H54 (cell line): ENCODE results near the gene SIGLEC10.
"Not testable (repeated sequence)": the region's sequence is repeated elsewhere in the genome, so short reads cannot be mapped to it uniquely, and the experiment has no call there.

ENCODE experiments used
- DNase-seq: peaks from one replicate; pipeline ENCODE4 v3.0.0; 2011; ENCODE audit warnings: low spot score, mixed read lengths; ENCODE audit not compliant: insufficient read length
- FAIRE-seq: peaks from 3 replicates; lab custom pipeline; 2011; peaks lifted over from hg19 to GRCh38; lab: Jason Lieb, UNC
- POLR2A ChIP-seq: IDR thresholded peaks from 2 replicates; pipeline ENCODE4 v1.6.1; 2011; ENCODE audit warnings: low read depth, mild to moderate bottlenecking, low read length

Gene SIGLEC10

DNA sequence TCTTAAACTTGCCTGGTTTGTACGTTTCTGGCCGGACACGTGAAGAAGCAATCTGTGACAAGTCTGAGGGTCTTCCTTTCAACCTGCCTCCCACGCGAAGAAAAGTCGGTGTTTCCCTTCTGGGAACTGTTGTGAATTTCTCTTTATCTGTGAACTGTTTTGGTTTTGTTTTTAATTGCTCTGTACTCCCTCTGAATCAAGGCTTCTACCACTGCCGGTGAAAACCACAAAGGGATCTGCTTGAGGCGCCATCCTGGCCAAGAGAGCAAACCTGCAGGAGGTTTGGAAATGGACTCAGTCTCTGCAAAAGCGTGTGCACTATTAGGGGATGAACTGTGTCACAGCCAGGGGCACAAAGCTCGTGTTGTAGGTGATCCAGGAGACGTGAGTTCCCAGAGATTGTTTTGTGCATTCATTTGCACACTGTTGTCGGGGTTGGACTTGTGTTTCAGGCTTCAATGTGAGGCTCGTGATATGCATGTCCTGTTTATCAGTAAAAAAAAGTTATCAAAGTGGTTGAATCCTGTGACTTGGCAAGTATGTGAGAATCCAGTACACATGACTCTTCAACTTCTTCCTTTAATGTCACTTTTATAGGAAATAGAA, 31.1 kb upstream of the SIGLEC10 start:
- TF ChIP-seq POLR2A: no peak
- DNase-seq (no peak), FAIRE-seq (no peak)

DNA sequence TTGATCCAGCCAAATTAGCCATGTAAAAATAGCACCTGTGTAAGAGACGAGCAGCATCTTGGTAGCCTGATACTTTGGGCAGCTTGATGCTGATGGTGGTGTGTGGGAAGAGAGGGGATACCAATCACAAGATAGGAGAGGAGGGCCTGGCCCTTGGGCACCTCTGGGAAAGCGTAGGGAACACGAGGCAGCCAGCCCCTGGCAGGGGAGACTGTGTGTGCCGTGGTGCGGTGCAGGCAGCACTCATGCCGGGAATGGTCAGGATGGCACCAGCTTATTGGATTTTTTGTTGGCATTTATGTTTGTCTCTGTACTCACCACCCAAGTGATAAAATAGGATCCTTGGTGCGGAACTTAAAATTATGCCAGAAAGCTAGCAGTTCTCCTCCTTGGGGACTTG, 30.6 kb upstream of the SIGLEC10 start:
- DNase-seq (no peak), FAIRE-seq (no peak)
- no peak for TF ChIP-seq POLR2A

- not testable (repeated sequence) for FAIRE-seq
These were observed 30.1 kb upstream of the SIGLEC10 start for GRCh38 chr19:51447510-51447909.

DNA sequence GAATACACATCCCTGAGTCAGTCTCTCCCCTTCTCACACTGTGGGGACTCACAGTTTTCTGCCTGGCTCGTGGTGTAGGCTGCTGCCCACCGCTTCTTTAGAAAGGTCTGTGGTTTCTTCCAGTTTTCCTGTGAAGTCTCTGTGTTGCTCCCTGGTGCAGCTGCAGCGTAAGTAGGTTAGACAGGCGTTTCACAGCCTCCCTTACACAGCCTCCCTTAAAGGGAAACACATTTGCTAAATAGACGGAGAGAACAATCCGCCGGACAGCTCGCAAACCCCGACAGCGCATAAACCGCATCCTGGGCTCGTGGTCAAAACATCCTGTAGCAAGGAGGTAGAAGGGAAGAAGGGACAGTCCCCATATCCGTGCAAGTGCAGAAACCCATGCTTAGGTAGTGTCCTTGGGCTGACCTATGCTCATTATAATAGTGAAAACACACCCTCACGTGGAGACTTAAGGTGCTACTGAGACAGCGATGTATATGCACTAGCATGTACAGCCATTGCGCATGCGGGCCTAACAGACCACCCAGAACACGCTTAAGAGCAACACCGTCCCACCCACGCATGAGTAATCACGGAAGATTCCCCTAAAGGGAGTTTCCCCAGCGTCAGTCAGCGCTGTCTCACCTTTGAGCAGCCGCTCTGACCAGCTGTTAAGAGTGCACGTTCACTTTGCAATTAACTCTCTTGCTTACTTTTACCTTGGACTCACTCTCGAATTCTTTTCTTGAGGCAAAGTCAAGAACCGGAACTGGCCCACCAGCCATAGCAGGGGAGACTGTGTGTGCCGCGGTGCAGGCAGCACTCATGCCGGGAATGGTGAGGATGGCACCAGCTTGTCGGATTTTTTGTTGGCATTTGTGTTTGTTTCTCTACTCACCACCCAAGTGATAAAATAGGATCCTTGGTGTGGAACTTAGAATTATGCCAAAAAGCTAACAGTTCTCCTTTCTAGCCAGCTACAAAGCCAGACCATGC, 24.3 kb upstream of the SIGLEC10 start:
- peak; percentile 27 for FAIRE-seq

More at GRCh38 chr19:51447510-51447909, 30.1 kb upstream of the SIGLEC10 start:
- not testable (repeated sequence) for DNase-seq

GRCh38 chr19:51440846-51441409, 23.5 kb upstream of the SIGLEC10 start:
- DNase-seq: no peak
- FAIRE-seq: no peak
- TF ChIP-seq POLR2A: no peak

More for the DNA sequence above, 24.3 kb upstream of the SIGLEC10 start:
- no peak for TF ChIP-seq POLR2A
- no peak for DNase-seq

DNA sequence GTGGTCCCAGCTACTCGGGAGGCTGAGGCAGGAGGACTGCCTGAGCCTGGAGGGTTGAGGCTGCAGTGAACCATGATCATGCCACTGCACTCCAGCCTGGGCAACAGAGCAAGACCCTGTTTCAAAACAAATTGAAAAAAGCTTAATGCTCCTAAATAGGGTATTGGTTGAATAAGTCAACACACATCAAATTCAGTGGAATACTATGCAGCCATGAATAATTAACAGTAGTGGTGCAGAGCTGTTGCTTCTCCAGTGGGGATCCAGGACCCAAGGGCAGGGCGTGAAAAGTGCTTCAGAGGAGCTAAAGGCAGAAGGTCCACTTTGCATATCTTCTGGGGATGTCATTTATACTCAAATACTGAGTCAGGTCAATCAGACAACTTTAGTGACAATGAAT, 22.6 kb upstream of the SIGLEC10 start:
- DNase-seq (no peak), FAIRE-seq (no peak)
- no peak for TF ChIP-seq POLR2A

GRCh38 chr19:51439021-51439465, 21.6 kb upstream of the SIGLEC10 start:
- TF ChIP-seq POLR2A: no peak
- FAIRE-seq (no peak), DNase-seq (no peak)

- no peak for TF ChIP-seq POLR2A
- DNase-seq: no peak
- no peak for FAIRE-seq
These were observed 17.0 kb upstream of the SIGLEC10 start for GRCh38 chr19:51434456-51434855.

DNA sequence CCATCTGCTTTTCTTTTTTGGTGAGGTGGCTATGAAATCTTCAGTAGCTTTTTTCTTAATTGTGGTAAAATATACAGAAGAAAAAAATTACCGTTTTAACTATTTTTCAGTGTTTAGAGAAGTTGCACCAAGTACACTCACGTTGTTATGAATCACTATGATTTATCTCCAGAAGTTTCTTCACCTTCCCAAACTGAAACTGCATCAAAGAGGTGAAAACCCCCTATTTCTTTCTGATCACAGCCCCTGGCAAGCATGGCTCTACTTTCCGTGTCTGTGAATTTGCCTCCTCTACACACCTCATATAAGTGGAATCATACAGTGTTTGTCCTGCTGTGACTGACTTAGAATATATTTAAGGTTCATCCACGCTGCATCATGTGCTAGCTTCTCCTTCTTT, 15.6 kb upstream of the SIGLEC10 start:
- no peak for FAIRE-seq
- DNase-seq: no peak
- no peak for TF ChIP-seq POLR2A

DNA sequence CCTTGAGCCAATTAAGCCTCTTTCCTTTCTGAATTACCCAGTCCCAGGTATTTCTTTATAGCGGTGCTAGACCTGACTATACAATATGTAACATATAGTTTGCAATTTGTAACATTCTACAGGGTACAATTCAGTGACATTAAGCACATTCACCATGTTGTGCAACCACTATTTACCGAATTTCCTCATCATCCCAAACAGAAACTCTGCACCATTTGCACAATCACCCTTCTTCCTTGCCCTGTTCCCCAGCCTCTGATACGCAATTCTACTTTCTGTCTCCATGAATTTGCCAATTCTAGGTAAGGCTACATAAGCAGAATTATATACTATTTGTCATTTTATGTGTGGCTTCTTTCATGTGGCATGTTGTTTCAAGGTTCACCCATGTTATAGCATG, 13.7 kb upstream of the SIGLEC10 start:
- no peak for TF ChIP-seq POLR2A
- no peak for DNase-seq
- FAIRE-seq: no peak

GRCh38 chr19:51430221-51430620, 12.8 kb upstream of the SIGLEC10 start:
- FAIRE-seq (no peak), DNase-seq (no peak)
- TF ChIP-seq POLR2A: no peak

GRCh38 chr19:51427201-51427600, 9.8 kb upstream of the SIGLEC10 start:
- FAIRE-seq: no peak
- no peak for DNase-seq
- no peak for TF ChIP-seq POLR2A

- no peak for TF ChIP-seq POLR2A
- DNase-seq: peak; percentile 57
These were observed 4.6 kb upstream of the SIGLEC10 start for GRCh38 chr19:51422053-51422448.

More at GRCh38 chr19:51422053-51422448, 4.6 kb upstream of the SIGLEC10 start:
- no peak for FAIRE-seq
